Measurements from ENCODE around the gene TANGO6.
A peak's percentile ranks its signal among the peaks of the same experiment; 100 is the strongest.

The TANGO6 gene

DNA sequence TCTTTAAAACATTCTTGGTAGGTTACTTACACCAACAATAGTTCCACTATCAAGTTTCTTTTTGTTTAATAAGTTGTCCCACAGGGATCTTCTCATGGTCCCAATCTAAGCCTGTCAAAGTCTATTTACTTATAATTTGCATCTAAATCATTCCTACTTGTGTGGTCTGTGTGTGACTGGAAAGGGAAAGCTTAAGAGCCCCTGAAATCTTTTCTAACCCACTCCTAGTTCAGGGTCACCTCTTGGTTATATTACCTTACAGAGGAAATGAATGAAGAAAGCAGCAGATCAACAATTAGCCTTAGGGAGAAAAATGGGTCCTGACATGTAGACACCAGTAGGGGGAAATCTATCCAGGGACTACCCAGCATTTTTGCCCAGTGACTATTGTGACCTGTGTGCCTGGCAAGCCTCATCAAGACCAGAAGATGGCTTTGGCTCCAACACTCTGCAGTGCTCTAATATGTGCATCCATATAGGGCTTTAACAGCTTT lies 151.7 kb downstream of the TANGO6 start:
- no peak overlapping the region for H3K9ac ChIP-seq (ENCODE audit: low read depth, low read length)

DNA sequence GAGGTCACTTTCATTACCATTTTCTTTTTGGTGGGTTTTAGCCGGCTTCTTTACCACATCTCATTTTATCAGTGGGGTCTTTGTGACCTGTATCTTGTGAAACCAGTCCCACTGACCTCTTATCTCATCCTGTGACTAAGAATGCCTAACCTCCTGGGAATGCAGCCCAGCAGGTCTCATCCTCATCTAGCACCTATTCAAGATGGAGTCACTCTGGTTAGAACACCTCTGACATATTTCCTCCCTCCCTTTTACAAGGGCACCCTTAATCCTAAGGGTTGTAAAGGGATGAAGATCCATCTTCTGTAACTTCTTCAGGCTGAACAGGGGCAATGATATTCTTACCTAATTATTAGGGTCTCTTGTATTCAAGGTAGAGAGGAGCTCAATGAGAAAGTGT lies 154.2 kb downstream of the TANGO6 start:
- DNase-seq, result no peak
- no peaks in the 10 kb centered on the region for H3K79me2 ChIP-seq (ENCODE audit: insufficient read depth, low read length)
- H3K9ac ChIP-seq (ENCODE audit: low read depth, low read length), result no peak overlapping the region
- H3K4me2 ChIP-seq (ENCODE audit: insufficient read depth, low read length), result no peak overlapping the region
- H4K20me1 ChIP-seq (ENCODE audit: insufficient read depth, low read length), result no peaks in the 10 kb centered on the region
- H2AFZ ChIP-seq (ENCODE audit: low read depth, low read length), result no peak overlapping the region
- peaks cover 9% of the 10 kb centered on the region; the same call in 1 of the 2 replicates for H3K36me3 ChIP-seq (ENCODE audit: insufficient read depth, low read length)
- H3K4me1 ChIP-seq (ENCODE audit: insufficient read depth, low read length), result no peaks in the 10 kb centered on the region
- TF ChIP-seq EZH2 (IDR thresholded peaks at IDR 0.05; ENCODE audit: borderline replicate concordance, low read depth, low read length, severe bottlenecking), result no peak
- TF ChIP-seq, protein P1, sequence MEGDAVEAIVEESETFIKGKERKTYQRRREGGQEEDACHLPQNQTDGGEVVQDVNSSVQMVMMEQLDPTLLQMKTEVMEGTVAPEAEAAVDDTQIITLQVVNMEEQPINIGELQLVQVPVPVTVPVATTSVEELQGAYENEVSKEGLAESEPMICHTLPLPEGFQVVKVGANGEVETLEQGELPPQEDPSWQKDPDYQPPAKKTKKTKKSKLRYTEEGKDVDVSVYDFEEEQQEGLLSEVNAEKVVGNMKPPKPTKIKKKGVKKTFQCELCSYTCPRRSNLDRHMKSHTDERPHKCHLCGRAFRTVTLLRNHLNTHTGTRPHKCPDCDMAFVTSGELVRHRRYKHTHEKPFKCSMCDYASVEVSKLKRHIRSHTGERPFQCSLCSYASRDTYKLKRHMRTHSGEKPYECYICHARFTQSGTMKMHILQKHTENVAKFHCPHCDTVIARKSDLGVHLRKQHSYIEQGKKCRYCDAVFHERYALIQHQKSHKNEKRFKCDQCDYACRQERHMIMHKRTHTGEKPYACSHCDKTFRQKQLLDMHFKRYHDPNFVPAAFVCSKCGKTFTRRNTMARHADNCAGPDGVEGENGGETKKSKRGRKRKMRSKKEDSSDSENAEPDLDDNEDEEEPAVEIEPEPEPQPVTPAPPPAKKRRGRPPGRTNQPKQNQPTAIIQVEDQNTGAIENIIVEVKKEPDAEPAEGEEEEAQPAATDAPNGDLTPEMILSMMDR (IDR thresholded peaks at IDR 0.05; ENCODE audit: borderline replicate concordance, extremely low read depth, low read length, poor library complexity, severe bottlenecking), result no peak
- H3K4me3 ChIP-seq (ENCODE audit: low read depth in 1 of 2, low read length in 2 of 2), result no peak overlapping the region
- ATAC-seq (ENCODE audit: insufficient read depth, low read depth), result no peak
- H3K27me3 ChIP-seq (ENCODE audit: insufficient read depth, low read length, poor library complexity), result no peaks in the 10 kb centered on the region
- H3K9me3 ChIP-seq (ENCODE audit: insufficient read depth, low read length, severe bottlenecking), result peaks cover 16% of the 10 kb centered on the region
- no peak overlapping the region for H3K27ac ChIP-seq (ENCODE audit: low read length)

More for the DNA sequence above, 151.7 kb downstream of the TANGO6 start:
- DNase-seq (no peak), ATAC-seq (ENCODE audit: insufficient read depth, low read depth) (no peak)
- no peak overlapping the region for H3K27ac ChIP-seq (ENCODE audit: low read length)
- no peak overlapping the region for H3K4me3 ChIP-seq (ENCODE audit: low read depth in 1 of 2, low read length in 2 of 2)
- H3K4me2 ChIP-seq (ENCODE audit: insufficient read depth, low read length), result no peak overlapping the region
- peaks cover 5% of the 10 kb centered on the region; the same call in 1 of the 2 replicates for H3K36me3 ChIP-seq (ENCODE audit: insufficient read depth, low read length)
- no peaks in the 10 kb centered on the region for H3K9me3 ChIP-seq (ENCODE audit: insufficient read depth, low read length, severe bottlenecking)
- no peak for TF ChIP-seq EZH2 (IDR thresholded peaks at IDR 0.05; ENCODE audit: borderline replicate concordance, low read depth, low read length, severe bottlenecking)
- TF ChIP-seq, protein P1 (IDR thresholded peaks at IDR 0.05; ENCODE audit: borderline replicate concordance, extremely low read depth, low read length, poor library complexity, severe bottlenecking), result peak; percentile 24
- H3K79me2 ChIP-seq (ENCODE audit: insufficient read depth, low read length), result no peaks in the 10 kb centered on the region
- H2AFZ ChIP-seq (ENCODE audit: low read depth, low read length), result no peak overlapping the region
- H4K20me1 ChIP-seq (ENCODE audit: insufficient read depth, low read length), result no peaks in the 10 kb centered on the region
- H3K27me3 ChIP-seq (ENCODE audit: insufficient read depth, low read length, poor library complexity), result no peaks in the 10 kb centered on the region
- no peaks in the 10 kb centered on the region for H3K4me1 ChIP-seq (ENCODE audit: insufficient read depth, low read length)

DNA sequence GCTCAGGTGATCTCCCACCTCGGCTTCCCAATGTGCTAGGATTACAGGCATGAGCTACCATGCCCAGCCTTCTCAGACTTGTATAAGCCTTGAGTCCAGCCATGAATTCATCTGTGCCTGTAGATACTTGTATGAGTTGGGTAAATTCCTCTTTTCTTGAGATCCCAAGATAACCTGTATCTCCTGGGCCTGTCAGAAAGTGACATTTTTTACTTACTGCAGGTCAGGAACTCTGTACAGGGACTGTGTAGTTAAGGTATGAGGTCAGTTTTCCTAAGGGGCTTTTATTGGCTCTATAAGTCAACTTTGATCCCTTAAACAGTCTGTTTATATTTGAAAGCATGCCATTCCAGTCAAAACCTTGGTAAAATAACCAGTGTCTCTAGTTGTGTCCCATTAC lies 155.8 kb downstream of the TANGO6 start:
- Histone ChIP-seq H3K4me3 (ENCODE audit: low read depth in 1 of 2, low read length in 2 of 2) (no peak overlapping the region), H3K27ac (ENCODE audit: low read length) (no peak overlapping the region), H3K9me3 (ENCODE audit: insufficient read depth, low read length, severe bottlenecking) (peaks cover 29% of the 10 kb centered on the region), H3K4me2 (ENCODE audit: insufficient read depth, low read length) (no peak overlapping the region), H4K20me1 (ENCODE audit: insufficient read depth, low read length) (no peaks in the 10 kb centered on the region), H3K36me3 (ENCODE audit: insufficient read depth, low read length) (peaks cover 12% of the 10 kb centered on the region; the same call in 1 of the 2 replicates), H2AFZ (ENCODE audit: low read depth, low read length) (no peak overlapping the region), H3K27me3 (ENCODE audit: insufficient read depth, low read length, poor library complexity) (no peaks in the 10 kb centered on the region), H3K79me2 (ENCODE audit: insufficient read depth, low read length) (no peaks in the 10 kb centered on the region), H3K9ac (ENCODE audit: low read depth, low read length) (no peak overlapping the region), H3K4me1 (ENCODE audit: insufficient read depth, low read length) (no peaks in the 10 kb centered on the region)
- TF ChIP-seq, protein P1 (IDR thresholded peaks at IDR 0.05; ENCODE audit: borderline replicate concordance, extremely low read depth, low read length, poor library complexity, severe bottlenecking), result no peak
- TF ChIP-seq EZH2 (IDR thresholded peaks at IDR 0.05; ENCODE audit: borderline replicate concordance, low read depth, low read length, severe bottlenecking), result no peak
- DNase-seq, result no peak
- ATAC-seq (ENCODE audit: insufficient read depth, low read depth), result no peak

Data from DND-41 (cell line).